ENCODE data around the gene APOD.

DNA sequence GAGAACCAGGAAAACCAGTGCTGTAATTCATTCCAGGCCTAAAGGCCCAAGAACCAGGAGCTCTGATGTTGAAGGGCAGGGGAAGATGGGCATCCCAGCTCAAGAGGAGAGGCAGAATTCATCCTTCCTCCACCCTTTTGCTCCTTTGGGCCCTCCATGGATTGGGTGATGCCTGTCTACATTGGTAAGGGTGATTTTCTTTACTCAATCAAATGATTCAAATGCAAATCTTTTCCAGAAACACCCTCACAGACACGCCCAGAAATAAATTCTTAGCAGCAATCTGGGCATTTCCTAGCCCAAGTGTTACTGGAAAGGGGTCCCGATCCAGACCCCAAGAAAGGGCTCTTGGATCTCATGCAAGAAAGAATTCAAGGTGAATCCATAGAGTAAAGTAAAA lies 17.6 kb upstream of the APOD start:
- TF ChIP-seq, protein P1, sequence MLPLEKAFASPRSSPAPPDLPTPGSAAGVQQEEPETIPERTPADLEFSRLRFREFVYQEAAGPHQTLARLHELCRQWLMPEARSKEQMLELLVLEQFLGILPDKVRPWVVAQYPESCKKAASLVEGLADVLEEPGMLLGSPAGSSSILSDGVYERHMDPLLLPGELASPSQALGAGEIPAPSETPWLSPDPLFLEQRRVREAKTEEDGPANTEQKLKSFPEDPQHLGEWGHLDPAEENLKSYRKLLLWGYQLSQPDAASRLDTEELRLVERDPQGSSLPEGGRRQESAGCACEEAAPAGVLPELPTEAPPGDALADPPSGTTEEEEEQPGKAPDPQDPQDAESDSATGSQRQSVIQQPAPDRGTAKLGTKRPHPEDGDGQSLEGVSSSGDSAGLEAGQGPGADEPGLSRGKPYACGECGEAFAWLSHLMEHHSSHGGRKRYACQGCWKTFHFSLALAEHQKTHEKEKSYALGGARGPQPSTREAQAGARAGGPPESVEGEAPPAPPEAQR (tag by site-specific recombination; IDR thresholded peaks at IDR 0.05), result no peak
- TF ChIP-seq SETDB1 (IDR thresholded peaks at IDR 0.05; ENCODE audit: insufficient read length, low read length) (no peak), BCL11A (tag by site-specific recombination; IDR thresholded peaks at IDR 0.05; ENCODE audit: low read depth) (no peak), ZNF24 (tag by site-specific recombination; IDR thresholded peaks at IDR 0.05) (no peak), ZFP3 (tag by site-specific recombination; IDR thresholded peaks at IDR 0.05; ENCODE audit: low read depth) (no peak), ZFHX2 (tag by site-specific recombination; conservative IDR thresholded peaks at IDR 0.05) (no peak)
- TF ChIP-seq, protein P2, sequence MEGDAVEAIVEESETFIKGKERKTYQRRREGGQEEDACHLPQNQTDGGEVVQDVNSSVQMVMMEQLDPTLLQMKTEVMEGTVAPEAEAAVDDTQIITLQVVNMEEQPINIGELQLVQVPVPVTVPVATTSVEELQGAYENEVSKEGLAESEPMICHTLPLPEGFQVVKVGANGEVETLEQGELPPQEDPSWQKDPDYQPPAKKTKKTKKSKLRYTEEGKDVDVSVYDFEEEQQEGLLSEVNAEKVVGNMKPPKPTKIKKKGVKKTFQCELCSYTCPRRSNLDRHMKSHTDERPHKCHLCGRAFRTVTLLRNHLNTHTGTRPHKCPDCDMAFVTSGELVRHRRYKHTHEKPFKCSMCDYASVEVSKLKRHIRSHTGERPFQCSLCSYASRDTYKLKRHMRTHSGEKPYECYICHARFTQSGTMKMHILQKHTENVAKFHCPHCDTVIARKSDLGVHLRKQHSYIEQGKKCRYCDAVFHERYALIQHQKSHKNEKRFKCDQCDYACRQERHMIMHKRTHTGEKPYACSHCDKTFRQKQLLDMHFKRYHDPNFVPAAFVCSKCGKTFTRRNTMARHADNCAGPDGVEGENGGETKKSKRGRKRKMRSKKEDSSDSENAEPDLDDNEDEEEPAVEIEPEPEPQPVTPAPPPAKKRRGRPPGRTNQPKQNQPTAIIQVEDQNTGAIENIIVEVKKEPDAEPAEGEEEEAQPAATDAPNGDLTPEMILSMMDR (tag by site-specific recombination; IDR thresholded peaks at IDR 0.05), result no peak
- TF ChIP-seq, protein P3, sequence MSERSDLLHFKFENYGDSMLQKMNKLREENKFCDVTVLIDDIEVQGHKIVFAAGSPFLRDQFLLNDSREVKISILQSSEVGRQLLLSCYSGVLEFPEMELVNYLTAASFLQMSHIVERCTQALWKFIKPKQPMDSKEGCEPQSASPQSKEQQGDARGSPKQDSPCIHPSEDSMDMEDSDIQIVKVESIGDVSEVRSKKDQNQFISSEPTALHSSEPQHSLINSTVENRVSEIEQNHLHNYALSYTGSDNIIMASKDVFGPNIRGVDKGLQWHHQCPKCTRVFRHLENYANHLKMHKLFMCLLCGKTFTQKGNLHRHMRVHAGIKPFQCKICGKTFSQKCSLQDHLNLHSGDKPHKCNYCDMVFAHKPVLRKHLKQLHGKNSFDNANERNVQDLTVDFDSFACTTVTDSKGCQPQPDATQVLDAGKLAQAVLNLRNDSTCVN (tag by site-specific recombination; optimal IDR thresholded peaks at IDR 0.05), result no peak

All from HEK293 (cell line).